LNCaP clone FGC (cell line): ENCODE data around the gene SPDYE17.
"Not testable (repeated sequence)": the region's sequence is repeated elsewhere in the genome, so short reads cannot be mapped to it uniquely, and the experiment has no call there.

ENCODE experiments used
- DNase-seq: peaks from one replicate; pipeline ENCODE4 v3.0.0-alpha.2; 2011; ENCODE audit warnings: low read depth
- H3K4me3 ChIP-seq: 2 replicates; pipeline ENCODE4 v1.5.1; 2011; ENCODE audit warnings: mild to moderate bottlenecking, low read depth, low read length, control low read depth

Gene SPDYE17

GRCh38 chr7:76982501-76982900 lies 49.7 kb downstream of the SPDYE17 start:
- H3K4me3 ChIP-seq, DNase-seq: not testable (repeated sequence)

- not testable (repeated sequence) for DNase-seq, H3K4me3 ChIP-seq
Observed at GRCh38 chr7:76981187-76981970, 50.8 kb downstream of the SPDYE17 start.

- DNase-seq, H3K4me3 ChIP-seq: not testable (repeated sequence)
Observed at GRCh38 chr7:76980576-76980975, 51.6 kb downstream of the SPDYE17 start.

- not testable (repeated sequence) for DNase-seq, H3K4me3 ChIP-seq
Observed at GRCh38 chr7:76977761-76978367, 54.3 kb downstream of the SPDYE17 start.

- DNase-seq, H3K4me3 ChIP-seq: not testable (repeated sequence)
Observed at GRCh38 chr7:76974793-76975579, 57.2 kb downstream of the SPDYE17 start.

- not testable (repeated sequence) for H3K4me3 ChIP-seq, DNase-seq
Observed at GRCh38 chr7:76974336-76974735, 57.8 kb downstream of the SPDYE17 start.

- not testable (repeated sequence) for DNase-seq
Observed at GRCh38 chr7:76972391-76972790, 59.8 kb downstream of the SPDYE17 start.

More at GRCh38 chr7:76972391-76972790, 59.8 kb downstream of the SPDYE17 start:
- not testable (repeated sequence) for H3K4me3 ChIP-seq
